ENCODE results near the gene ANKS6.

DNA sequence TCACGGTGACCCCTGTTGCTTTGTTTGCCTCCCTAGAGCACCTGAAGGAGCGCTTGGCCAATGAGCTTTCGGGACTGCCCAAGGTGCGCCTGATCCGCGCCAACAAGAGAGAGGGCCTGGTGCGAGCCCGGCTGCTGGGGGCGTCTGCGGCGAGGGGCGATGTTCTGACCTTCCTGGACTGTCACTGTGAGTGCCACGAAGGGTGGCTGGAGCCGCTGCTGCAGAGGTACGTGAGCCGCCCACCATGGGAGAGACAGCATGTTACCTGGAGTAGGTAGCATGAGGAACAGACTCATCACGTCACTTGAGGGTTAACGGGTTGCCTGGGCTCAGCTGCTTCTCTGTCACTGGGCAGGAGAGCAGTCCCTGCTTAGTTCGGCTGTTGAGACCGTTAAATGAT is 30.4 kb upstream of the ANKS6 start:
- TF ChIP-seq, protein P1, sequence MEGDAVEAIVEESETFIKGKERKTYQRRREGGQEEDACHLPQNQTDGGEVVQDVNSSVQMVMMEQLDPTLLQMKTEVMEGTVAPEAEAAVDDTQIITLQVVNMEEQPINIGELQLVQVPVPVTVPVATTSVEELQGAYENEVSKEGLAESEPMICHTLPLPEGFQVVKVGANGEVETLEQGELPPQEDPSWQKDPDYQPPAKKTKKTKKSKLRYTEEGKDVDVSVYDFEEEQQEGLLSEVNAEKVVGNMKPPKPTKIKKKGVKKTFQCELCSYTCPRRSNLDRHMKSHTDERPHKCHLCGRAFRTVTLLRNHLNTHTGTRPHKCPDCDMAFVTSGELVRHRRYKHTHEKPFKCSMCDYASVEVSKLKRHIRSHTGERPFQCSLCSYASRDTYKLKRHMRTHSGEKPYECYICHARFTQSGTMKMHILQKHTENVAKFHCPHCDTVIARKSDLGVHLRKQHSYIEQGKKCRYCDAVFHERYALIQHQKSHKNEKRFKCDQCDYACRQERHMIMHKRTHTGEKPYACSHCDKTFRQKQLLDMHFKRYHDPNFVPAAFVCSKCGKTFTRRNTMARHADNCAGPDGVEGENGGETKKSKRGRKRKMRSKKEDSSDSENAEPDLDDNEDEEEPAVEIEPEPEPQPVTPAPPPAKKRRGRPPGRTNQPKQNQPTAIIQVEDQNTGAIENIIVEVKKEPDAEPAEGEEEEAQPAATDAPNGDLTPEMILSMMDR (IDR thresholded peaks at IDR 0.05): no peak
- TF ChIP-seq POLR2A (IDR thresholded peaks at IDR 0.05): no peak

Data from transverse colon (tissue), 3 donors.